Measurements from ENCODE around the gene THBD. TPM values are rescaled to one million over a fixed set of nuclear protein-coding genes. Genes with fewer than 3 reads are reported as not detected.

THBD gene
- total and polyA plus RNA-seq, 9 of the 15 experiments (the other 6 are each of a cell fraction or from before 2014, with no cell fraction given) = 0.07 to 0.49 (median 0.33) TPM

DNA sequence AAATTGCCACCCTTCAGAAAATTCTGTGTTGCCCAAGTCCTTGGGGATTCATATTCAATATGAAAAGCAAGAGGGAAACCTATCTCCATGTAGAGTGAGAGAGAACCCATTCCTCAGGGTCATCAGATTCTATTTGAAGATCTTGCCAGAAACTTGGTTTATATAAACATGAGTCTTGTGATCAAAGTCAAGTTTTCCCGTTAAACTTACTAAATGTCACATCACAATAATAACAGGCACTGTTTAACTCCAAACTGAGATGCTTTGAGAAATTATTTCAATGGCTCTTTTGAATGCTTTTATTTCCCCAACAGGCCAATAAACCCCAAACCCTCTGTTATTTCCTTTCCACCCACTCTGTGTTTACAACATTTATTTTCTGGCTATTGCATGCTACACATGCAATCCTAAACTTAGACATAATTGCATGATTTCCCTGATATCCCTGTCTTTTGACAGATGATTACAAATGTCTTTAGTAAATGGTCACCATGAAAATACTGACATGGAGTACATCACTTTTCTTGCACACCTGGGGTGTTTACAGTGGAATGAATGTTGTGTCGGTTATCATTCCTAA, 45.5 kb downstream of the THBD start:
- intact Hi-C loops (cut with micrococcal nuclease) = no loop called here

More for the DNA sequence above, 45.5 kb downstream of the THBD start:
- ChIA-PET POLR2A (no interaction called here), CTCF (ENCODE audit: low intra/inter-chr PET ratio) (no interaction called here)
- FAIRE-seq (no peak), DNase-seq (ENCODE audit: extremely low read depth in 1 of 4, low spot score in 3 of 4) (no peak), ATAC-seq (no peak)
- TF ChIP-seq BRF1 (IDR thresholded peaks at IDR 0.05; ENCODE audit: borderline replicate concordance, extremely low read depth, insufficient read length) = no peak
- no peak for TF ChIP-seq ZNF561 (CRISPR knock-in tag; conservative IDR thresholded peaks at IDR 0.05)
- no peak for TF ChIP-seq GTF2E2 (tag; IDR thresholded peaks at IDR 0.05)
- TF ChIP-seq ZBTB8A (IDR thresholded peaks at IDR 0.05; ENCODE audit: partially characterized antibody) = no peak
- TF ChIP-seq, protein P1, sequence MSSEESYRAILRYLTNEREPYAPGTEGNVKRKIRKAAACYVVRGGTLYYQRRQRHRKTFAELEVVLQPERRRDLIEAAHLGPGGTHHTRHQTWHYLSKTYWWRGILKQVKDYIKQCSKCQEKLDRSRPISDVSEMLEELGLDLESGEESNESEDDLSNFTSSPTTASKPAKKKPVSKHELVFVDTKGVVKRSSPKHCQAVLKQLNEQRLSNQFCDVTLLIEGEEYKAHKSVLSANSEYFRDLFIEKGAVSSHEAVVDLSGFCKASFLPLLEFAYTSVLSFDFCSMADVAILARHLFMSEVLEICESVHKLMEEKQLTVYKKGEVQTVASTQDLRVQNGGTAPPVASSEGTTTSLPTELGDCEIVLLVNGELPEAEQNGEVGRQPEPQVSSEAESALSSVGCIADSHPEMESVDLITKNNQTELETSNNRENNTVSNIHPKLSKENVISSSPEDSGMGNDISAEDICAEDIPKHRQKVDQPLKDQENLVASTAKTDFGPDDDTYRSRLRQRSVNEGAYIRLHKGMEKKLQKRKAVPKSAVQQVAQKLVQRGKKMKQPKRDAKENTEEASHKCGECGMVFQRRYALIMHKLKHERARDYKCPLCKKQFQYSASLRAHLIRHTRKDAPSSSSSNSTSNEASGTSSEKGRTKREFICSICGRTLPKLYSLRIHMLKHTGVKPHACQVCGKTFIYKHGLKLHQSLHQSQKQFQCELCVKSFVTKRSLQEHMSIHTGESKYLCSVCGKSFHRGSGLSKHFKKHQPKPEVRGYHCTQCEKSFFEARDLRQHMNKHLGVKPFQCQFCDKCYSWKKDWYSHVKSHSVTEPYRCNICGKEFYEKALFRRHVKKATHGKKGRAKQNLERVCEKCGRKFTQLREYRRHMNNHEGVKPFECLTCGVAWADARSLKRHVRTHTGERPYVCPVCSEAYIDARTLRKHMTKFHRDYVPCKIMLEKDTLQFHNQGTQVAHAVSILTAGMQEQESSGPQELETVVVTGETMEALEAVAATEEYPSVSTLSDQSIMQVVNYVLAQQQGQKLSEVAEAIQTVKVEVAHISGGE (CRISPR knock-in tag; IDR thresholded peaks at IDR 0.05) = no peak
- TF ChIP-seq HNRNPUL1 (IDR thresholded peaks at IDR 0.05; ENCODE audit: low read length) = no peak
- TF ChIP-seq, protein P2, sequence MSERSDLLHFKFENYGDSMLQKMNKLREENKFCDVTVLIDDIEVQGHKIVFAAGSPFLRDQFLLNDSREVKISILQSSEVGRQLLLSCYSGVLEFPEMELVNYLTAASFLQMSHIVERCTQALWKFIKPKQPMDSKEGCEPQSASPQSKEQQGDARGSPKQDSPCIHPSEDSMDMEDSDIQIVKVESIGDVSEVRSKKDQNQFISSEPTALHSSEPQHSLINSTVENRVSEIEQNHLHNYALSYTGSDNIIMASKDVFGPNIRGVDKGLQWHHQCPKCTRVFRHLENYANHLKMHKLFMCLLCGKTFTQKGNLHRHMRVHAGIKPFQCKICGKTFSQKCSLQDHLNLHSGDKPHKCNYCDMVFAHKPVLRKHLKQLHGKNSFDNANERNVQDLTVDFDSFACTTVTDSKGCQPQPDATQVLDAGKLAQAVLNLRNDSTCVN (CRISPR knock-in tag; IDR thresholded peaks at IDR 0.05) = no peak
- TF ChIP-seq, protein P3, sequence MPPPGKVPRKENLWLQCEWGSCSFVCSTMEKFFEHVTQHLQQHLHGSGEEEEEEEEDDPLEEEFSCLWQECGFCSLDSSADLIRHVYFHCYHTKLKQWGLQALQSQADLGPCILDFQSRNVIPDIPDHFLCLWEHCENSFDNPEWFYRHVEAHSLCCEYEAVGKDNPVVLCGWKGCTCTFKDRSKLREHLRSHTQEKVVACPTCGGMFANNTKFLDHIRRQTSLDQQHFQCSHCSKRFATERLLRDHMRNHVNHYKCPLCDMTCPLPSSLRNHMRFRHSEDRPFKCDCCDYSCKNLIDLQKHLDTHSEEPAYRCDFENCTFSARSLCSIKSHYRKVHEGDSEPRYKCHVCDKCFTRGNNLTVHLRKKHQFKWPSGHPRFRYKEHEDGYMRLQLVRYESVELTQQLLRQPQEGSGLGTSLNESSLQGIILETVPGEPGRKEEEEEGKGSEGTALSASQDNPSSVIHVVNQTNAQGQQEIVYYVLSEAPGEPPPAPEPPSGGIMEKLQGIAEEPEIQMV (tag; conservative IDR thresholded peaks at IDR 0.05; ENCODE audit: low read depth) = no peak
- no peak for TF ChIP-seq FOXK1 (CRISPR knock-in tag; IDR thresholded peaks at IDR 0.05; ENCODE audit: borderline replicate concordance)
- TF ChIP-seq, protein P4, sequence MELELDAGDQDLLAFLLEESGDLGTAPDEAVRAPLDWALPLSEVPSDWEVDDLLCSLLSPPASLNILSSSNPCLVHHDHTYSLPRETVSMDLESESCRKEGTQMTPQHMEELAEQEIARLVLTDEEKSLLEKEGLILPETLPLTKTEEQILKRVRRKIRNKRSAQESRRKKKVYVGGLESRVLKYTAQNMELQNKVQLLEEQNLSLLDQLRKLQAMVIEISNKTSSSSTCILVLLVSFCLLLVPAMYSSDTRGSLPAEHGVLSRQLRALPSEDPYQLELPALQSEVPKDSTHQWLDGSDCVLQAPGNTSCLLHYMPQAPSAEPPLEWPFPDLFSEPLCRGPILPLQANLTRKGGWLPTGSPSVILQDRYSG (tag; conservative IDR thresholded peaks at IDR 0.05; ENCODE audit: low read depth) = no peak
- TF ChIP-seq TCF7L2 (IDR thresholded peaks at IDR 0.05; ENCODE audit: low read depth, low read length) = no peak
- TF ChIP-seq MEF2D (tag; conservative IDR thresholded peaks at IDR 0.05; ENCODE audit: low read depth) = no peak
- TF ChIP-seq ERF (CRISPR knock-in tag; IDR thresholded peaks at IDR 0.05) = no peak
- H3K9ac ChIP-seq (ENCODE audit: insufficient read depth in 1 of 2, low read depth in 2 of 2, low read length in 2 of 2) = no peak overlapping the region
- no TSS peak for BruUV-seq (replicated peaks)
- H2AFZ ChIP-seq (ENCODE audit: low read depth, low read length) = no peak overlapping the region
- no peaks in the 10 kb centered on the region for H3K36me3 ChIP-seq (ENCODE audit: control insufficient read depth, insufficient read depth, low read length)
- no peaks in the 10 kb centered on the region for H4K20me1 ChIP-seq (replicated peaks; ENCODE audit: control insufficient read depth, insufficient read depth, low read length)
- H3K9me3 ChIP-seq (replicated peaks; ENCODE audit: control insufficient read depth, insufficient read depth, low read depth, low read length) = no peaks in the 10 kb centered on the region
- H3K4me1 ChIP-seq (replicated peaks in 1 of 2; ENCODE audit: control insufficient read depth in 2 of 2, insufficient read depth in 2 of 2, low read length in 2 of 2) = no peaks in the 10 kb centered on the region
- no peaks in the 10 kb centered on the region for H3K79me2 ChIP-seq (ENCODE audit: control insufficient read depth, insufficient read depth, low read length)
- H3K4me3 ChIP-seq = no peak overlapping the region
- no peak overlapping the region for H3K27ac ChIP-seq (ENCODE audit: extremely low read depth, low read depth, low read length)
- peaks cover 0 to 15% of the 10 kb centered on the region in 2 experiments; a peak in 2 of 5 replicates for H3K27me3 ChIP-seq (ENCODE audit: control insufficient read depth in 2 of 2, insufficient read depth in 2 of 2, low read length in 2 of 2)
- H3K4me2 ChIP-seq (ENCODE audit: insufficient read depth, low read length) = no peak overlapping the region
- in situ Hi-C loops (cut with MboI) = no loop called here
- no peaks in the 10 kb centered on the region for H3K9me1 ChIP-seq (ENCODE audit: control insufficient read depth, insufficient read depth, low read length)
- WGBS (ENCODE audit: insufficient coverage, low coverage, missing lambda C conversion rate) = 0% methylated on average over 2 of the region's 2 CpGs
